Left forelimb (tissue), 1 donor: ENCODE data around the gene ECT2.
"Not testable (repeated sequence)": the region's sequence is repeated elsewhere in the genome, so short reads cannot be mapped to it uniquely, and the experiment has no call there.

Source experiments
- DNase-seq: peaks from one replicate; pipeline ENCODE4 v3.0.0-alpha.2; 2018; ENCODE audit warnings: low spot score

The ECT2 gene

GRCh38 chr3:172808969-172809546 is 58.5 kb downstream of the ECT2 start:
- DNase-seq = no peak

- DNase-seq = no peak
Observed at GRCh38 chr3:172811099-172811498, 60.6 kb downstream of the ECT2 start.

- no peak for DNase-seq
Observed at GRCh38 chr3:172813462-172813861, 62.9 kb downstream of the ECT2 start.

DNA sequence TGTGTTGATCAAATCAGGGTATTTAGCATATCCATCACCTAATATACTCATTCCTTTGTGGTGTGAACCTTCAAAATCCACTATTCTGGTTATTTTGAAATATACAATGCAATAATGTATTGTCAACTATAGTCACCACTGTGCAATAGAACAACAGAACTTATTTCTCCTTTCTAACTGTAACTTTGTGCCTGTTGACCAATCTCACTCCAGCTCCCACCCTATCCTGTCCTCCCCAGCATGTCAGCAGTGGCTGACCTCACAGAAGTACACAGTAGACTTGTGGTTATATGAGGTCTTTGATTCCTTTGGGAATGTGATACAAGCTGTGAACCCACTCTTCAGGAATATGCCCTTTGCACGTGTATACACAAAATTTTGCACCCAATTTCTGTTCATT is 64.2 kb downstream of the ECT2 start:
- DNase-seq = no peak

GRCh38 chr3:172815857-172816256 is 65.3 kb downstream of the ECT2 start:
- no peak for DNase-seq

GRCh38 chr3:172816281-172816680 is 65.8 kb downstream of the ECT2 start:
- no peak for DNase-seq

DNA sequence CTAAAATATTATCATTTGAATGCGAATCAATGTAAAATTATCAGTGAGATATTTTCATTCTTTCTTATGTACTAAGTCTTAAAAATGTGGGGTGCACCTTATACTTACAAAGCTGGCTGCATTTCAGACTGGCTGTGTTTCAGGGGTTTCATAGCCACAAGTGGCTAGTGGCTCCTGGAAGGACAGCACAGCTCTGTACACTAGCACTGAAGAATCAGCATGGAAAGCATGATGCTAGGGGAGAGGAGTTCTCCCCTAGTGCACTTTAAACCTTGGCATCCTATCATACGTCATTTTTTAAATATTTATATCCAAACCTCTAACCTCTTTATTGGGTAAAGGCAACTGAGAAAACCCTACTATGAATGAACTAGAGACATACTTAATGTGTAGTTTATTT is 66.4 kb downstream of the ECT2 start:
- no peak for DNase-seq

- DNase-seq = no peak
Observed at GRCh38 chr3:172820492-172820891, 70.0 kb downstream of the ECT2 start.

GRCh38 chr3:172824229-172824628 is 73.7 kb downstream of the ECT2 start:
- DNase-seq = no peak

DNA sequence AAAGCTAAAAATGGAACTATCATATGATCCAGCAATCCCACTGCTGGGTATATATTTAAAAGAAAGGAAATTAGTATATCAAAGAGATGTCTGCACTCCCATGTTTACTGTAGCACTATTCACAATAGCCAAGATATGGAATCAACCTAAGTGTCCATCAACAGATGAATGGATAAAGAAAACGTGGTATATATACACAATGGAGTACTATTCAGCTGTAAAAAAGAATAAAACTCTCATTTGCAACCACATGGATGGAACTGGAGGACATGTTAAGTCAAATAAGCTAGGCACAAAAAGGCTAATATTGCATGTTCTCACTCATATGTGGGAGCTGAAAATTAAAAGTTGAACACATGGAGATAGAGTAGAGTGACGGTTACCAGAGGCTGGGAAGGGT is 76.7 kb downstream of the ECT2 start:
- not testable (repeated sequence) for DNase-seq

- no peak for DNase-seq
Observed at GRCh38 chr3:172832983-172833382, 82.5 kb downstream of the ECT2 start.

DNA sequence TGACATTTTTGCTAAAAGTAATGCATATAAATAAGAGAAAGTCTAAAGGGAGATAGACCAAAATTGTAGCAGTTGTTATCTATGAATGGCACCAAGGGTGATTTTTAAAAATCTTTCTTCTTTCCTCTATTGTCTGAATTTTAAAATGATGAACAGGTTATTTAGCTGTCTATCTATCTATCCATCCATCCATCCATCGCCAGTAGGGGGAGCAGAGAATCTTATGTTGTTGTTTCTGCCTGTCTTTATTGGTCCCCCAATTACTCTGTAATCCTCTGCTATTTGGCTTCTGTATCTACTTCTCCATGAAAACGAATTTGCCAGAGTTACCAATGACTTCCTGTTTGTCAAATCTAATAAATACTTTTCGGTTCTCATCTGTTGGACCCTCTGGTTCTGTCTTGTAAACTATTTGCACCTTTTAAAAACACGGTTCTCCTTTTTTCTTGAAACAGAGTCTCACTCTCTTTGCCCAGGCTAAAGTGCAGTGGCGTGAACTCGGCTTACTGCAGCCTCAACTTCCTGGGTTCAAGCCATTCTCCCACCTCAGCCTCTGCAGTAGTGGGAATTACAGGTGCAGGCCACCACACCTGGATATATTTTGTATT is 86.0 kb downstream of the ECT2 start:
- DNase-seq = no peak

DNA sequence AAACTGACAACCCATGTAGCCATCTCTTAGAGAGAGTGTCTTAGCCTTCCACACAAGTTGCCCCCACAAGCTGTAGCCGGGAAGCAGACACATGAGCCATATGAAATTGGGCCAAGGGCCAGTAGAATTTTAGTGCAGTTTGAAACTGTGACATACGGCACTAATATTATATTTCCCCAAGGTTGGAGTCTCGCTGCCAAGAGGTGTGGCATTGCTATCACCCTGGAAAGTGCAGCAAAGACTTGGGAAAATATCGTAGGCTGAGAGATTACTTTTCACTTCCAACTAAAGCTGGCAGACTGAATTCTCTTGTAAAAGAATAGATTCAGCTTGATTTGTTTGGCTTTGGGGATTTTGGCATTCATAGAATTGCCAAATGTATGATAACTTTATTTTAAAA is 89.2 kb downstream of the ECT2 start:
- DNase-seq = no peak

DNA sequence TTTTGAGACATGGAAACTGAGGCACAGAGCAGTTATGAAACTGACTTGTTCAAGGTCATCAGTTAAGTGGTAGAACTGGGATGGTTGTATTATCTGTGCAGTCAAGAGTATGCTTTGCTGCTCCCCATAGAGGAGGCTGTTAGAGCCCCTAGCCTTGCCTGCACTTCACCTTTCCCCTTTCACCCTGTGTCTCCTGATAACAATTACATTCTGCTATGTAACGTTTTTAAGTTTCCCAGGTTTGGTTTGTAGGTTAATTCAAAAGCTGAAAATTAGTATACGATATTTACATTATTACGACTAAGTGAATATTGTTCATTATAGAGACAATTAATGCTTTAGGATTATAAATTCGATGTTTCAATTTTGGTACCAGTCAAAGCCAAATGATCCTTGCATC is 89.9 kb downstream of the ECT2 start:
- DNase-seq = no peak

DNA sequence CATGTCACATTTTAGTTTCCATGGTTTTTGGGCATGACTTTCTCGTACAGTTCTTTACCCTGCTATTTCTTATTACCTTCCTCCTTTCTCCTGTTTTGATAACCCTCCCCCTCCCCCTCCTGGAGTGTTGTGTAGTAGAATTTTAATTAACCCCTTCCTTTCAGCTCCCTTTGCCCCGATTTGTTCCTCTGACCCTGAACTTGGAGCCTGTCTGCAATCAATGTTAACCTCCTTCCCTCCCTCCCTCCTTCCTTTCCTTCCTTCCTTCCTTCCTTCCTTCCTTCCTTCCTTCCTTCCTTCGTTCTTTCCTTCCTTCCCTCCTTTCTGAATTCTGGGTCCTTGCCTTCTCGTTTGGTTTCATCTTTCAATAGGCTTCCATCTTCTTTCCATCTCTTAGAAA is 90.4 kb downstream of the ECT2 start:
- DNase-seq = no peak

DNA sequence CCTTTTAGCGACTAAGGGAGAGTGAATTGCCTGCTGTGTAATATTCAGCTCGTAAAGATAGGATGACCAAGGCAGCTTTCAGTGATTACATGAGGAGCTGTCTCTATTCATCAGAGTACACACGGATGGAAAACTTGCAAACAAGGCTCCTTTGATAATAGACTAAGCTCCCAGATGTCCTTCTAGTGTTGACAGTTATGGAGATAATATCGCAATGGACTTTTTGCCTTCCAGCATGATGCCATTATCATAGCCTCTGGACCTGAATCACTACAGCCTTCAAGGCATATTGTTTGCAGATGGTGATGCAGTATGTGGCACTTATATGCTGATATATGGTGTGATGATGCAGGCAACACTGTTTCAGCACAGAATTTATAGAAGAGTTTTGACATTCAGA is 93.9 kb downstream of the ECT2 start:
- no peak for DNase-seq

GRCh38 chr3:172846103-172846561 is 95.6 kb downstream of the ECT2 start:
- DNase-seq = no peak

DNA sequence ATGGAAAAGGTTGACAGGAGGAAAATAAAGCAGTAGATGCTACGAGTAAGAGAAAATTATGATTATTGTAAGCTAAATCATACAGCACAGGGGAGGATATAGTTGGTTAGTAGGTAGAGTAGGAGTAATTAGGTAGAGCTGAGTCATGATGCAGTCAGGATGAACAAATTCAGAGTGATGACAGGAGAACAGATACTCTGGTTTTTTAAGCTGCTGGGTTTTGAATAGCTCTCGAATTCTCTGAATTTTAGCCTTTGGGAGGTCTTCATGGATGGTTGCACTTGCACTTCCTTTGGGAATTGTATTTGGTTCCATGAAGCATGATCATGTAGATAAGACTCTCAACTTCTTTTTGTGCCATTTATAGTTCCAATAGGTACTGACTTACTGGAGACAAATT is 96.2 kb downstream of the ECT2 start:
- DNase-seq = no peak

DNA sequence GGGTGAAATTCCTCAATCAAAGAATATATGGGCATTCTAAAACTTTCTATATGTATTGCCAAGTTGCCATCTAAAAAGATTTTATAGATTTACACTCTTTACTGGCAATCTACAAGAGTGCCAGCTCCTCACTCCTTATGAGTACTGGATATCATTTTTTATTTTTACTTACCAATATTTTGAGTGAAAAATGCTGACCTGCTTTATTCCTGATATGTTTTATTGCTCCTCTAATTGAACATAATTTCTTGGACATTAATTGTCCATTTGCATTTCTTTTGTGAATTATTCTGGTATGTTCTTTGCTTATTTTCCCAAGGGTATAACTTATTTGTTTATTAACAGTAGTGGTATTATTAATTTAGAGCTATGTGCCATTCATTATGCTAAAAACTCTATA is 96.8 kb downstream of the ECT2 start:
- no peak for DNase-seq

DNA sequence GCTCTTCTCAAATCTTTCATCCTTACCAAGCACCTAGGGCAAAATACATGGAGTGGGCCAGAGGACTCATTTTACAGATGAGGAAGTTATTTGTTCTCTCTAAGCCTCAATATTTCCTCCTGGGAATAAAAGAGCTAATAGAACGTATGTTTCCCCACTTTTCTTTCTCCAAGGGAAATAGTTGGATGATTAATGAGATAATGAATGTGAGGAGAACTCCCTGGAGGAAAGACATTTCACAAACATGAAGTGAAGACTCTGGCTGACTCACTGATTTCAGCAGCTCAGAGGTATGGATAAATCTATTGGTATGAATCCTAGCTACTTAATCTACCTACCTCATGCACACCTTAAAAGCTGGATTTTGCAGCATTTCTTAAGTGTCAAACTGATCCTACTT is 98.4 kb downstream of the ECT2 start:
- DNase-seq = no peak

DNA sequence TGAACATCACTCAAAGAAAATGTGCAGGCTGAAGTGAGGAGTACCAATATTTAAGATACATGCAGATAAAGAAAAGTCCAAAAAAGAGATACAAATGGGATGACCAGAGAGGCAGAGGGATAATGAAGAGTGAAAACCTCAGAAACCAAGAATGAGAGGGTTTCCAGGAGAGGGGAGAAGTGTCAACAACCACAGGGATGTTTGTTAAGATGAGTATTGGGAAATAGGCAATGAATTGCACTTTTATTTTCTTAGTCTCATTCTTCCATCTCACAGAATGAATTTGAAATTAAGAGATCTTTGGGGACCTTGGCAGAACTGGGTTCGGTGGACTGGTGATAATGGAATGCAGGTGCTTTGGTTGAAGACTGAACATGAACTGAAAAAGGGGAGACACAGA is 102.5 kb downstream of the ECT2 start:
- no peak for DNase-seq

- no peak for DNase-seq
Observed at GRCh38 chr3:172853921-172854666, 103.6 kb downstream of the ECT2 start.

GRCh38 chr3:172855037-172855436 is 104.5 kb downstream of the ECT2 start:
- DNase-seq = no peak
